Measurements from ENCODE around the gene PGLYRP1. TPM values are rescaled to one million over a fixed set of nuclear protein-coding genes. Genes with fewer than 3 reads are reported as not detected.

PGLYRP1 gene
- total RNA-seq, 4 donors from 2014 or later = not detected

DNA sequence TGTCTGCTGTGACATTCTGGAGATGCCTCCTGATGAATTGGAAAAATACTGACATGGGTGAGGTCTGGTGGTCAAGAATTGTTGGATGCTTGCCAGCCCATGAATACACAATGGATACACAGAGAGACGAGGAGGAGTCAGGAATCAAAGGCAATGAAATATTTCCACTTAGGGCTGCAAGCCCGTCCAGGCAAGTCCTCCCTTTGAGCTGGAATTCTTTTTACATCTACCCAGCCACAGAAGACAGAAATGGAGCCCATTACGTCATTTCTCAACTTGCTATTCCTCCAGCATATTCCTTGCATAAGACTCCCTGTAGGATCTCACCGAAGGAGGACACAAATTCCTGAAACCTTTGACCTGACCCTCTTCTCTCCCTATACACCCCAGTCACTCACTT is 33.7 kb upstream of the PGLYRP1 start:
- ATAC-seq (no peak), DNase-seq (no peak)
- in situ Hi-C loops (cut with MboI; ENCODE audit: low sequenced_read_pairs in 4 of 4) = no loop called here
- Histone ChIP-seq H3K27me3 (peaks cover 0 to 11% (median 6%) of the 10 kb centered on the region in 3 donors), H3K4me1 (no peaks in the 10 kb centered on the region), H3K9me3 (no peaks in the 10 kb centered on the region), H3K27ac (no peak overlapping the region), H3K4me3 (no peak overlapping the region), H3K36me3 (no peaks in the 10 kb centered on the region)
- TF ChIP-seq CTCF (IDR thresholded peaks at IDR 0.05 in 4 of 5, conservative IDR thresholded peaks at IDR 0.05 in 1 of 5) (no peak), POLR2A (IDR thresholded peaks at IDR 0.05) (no peak)
- intact Hi-C loops (cut with DNase I; ENCODE audit: low total_unique reads) = no loop called here

DNA sequence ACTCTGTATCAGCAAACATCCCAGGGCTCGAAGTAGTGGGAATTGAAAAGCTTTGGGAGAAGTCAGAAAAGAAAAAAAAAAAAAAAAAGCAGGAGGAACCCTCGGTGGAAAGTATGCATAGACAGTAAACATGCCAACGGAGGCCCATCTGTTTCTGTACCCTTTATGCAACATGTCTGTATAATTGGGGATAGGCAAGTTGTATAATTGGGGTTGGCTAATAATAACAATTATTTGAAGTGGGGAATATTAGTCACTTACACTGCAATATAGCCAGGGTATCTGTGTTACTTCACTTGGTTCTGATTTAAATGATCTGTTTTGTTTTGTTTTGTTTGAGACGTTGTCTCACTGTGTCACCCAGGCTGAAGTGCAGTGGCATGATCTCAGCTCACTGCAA is 30.0 kb upstream of the PGLYRP1 start:
- in situ Hi-C loops (cut with MboI; ENCODE audit: low sequenced_read_pairs in 4 of 4) = no loop called here
- no peaks in the 10 kb centered on the region for H3K36me3 ChIP-seq
- intact Hi-C loops (cut with DNase I; ENCODE audit: low total_unique reads) = no loop called here
- ATAC-seq = no peak
- H3K27ac ChIP-seq = no peak overlapping the region
- no peaks in the 10 kb centered on the region for H3K9me3 ChIP-seq
- no peaks in the 10 kb centered on the region for H3K4me1 ChIP-seq
- H3K27me3 ChIP-seq = peaks cover 0 to 16% (median 6%) of the 10 kb centered on the region in 3 donors
- no peak for TF ChIP-seq CTCF (IDR thresholded peaks at IDR 0.05 in 4 of 5, conservative IDR thresholded peaks at IDR 0.05 in 1 of 5)
- no peak for TF ChIP-seq POLR2A (IDR thresholded peaks at IDR 0.05)
- DNase-seq = no peak
- H3K4me3 ChIP-seq = no peak overlapping the region

- intact Hi-C loops (cut with DNase I; ENCODE audit: low total_unique reads) = no loop called here
- no peak for ATAC-seq
- in situ Hi-C loops (cut with MboI; ENCODE audit: low sequenced_read_pairs in 4 of 4) = no loop called here
- Histone ChIP-seq H3K4me1 (no peaks in the 10 kb centered on the region), H3K36me3 (no peaks in the 10 kb centered on the region), H3K9me3 (no peaks in the 10 kb centered on the region), H3K4me3 (no peak overlapping the region), H3K27ac (no peak overlapping the region), H3K27me3 (peaks cover 0 to 15% (median 3%) of the 10 kb centered on the region in 3 donors)
- TF ChIP-seq CTCF (IDR thresholded peaks at IDR 0.05 in 4 of 5, conservative IDR thresholded peaks at IDR 0.05 in 1 of 5) (no peak), POLR2A (IDR thresholded peaks at IDR 0.05) (no peak)
- no peak for DNase-seq
Observed at GRCh38 chr19:46049597-46049996, 26.7 kb upstream of the PGLYRP1 start.

- in situ Hi-C loops (cut with MboI; ENCODE audit: low sequenced_read_pairs in 4 of 4) (no loop called here), intact Hi-C loops (cut with DNase I; ENCODE audit: low total_unique reads) (no loop called here)
- TF ChIP-seq POLR2A (IDR thresholded peaks at IDR 0.05) (no peak), CTCF (IDR thresholded peaks at IDR 0.05 in 4 of 5, conservative IDR thresholded peaks at IDR 0.05 in 1 of 5) (no peak)
- Histone ChIP-seq H3K9me3 (no peaks in the 10 kb centered on the region), H3K27me3 (peaks cover 14 to 19% (median 18%) of the 10 kb centered on the region in 3 donors), H3K4me1 (no peaks in the 10 kb centered on the region), H3K27ac (no peak overlapping the region), H3K36me3 (no peaks in the 10 kb centered on the region), H3K4me3 (no peak overlapping the region)
- ATAC-seq = no peak
- DNase-seq = no peak
Observed at GRCh38 chr19:46043519-46043918, 20.7 kb upstream of the PGLYRP1 start.

- H3K27me3 ChIP-seq = peaks cover 14 to 18% (median 18%) of the 10 kb centered on the region in 3 donors
- no peak overlapping the region for H3K4me3 ChIP-seq
- in situ Hi-C loops (cut with MboI; ENCODE audit: low sequenced_read_pairs in 4 of 4) = no loop called here
- no peaks in the 10 kb centered on the region for H3K9me3 ChIP-seq
- TF ChIP-seq CTCF (IDR thresholded peaks at IDR 0.05 in 4 of 5, conservative IDR thresholded peaks at IDR 0.05 in 1 of 5) = no peak
- no peak for TF ChIP-seq POLR2A (IDR thresholded peaks at IDR 0.05)
- no peaks in the 10 kb centered on the region for H3K36me3 ChIP-seq
- H3K27ac ChIP-seq = no peak overlapping the region
- ATAC-seq = no peak
- H3K4me1 ChIP-seq = no peaks in the 10 kb centered on the region
- no peak for DNase-seq
- intact Hi-C loops (cut with DNase I; ENCODE audit: low total_unique reads) = no loop called here
Observed at GRCh38 chr19:46042252-46042883, 19.5 kb upstream of the PGLYRP1 start.
